Naive thymus-derived CD4-positive, alpha-beta T cell (primary cell): Measurements from ENCODE around the gene FEN1. TPM values are rescaled to one million over a fixed set of nuclear protein-coding genes. Genes with fewer than 3 reads are reported as not detected.
A peak's percentile ranks its signal among the peaks of the same experiment; 100 is the strongest.

ENCODE experiments used
- ATAC-seq: fragments of 150-1000 bp; cut with Tn5 transposase; 2 replicates; pipeline ENCODE4 v1.10.0; 2021; ENCODE audit warnings: mild to moderate bottlenecking, moderate library complexity
- CTCF ChIA-PET: fragments of 350-600 bp; sonication (Branson Sonifier 250); formaldehyde crosslinking; loops from one replicate; lab custom pipeline; 2021; ENCODE audit warnings: antibody characterized with exemption; lab: Charles Lee
- POLR2A ChIA-PET: fragments of 350-600 bp; sonication (Branson Sonifier 250); formaldehyde crosslinking; loops from one replicate; lab custom pipeline; 2021; ENCODE audit warnings: antibody characterized with exemption, inconsistent platforms; lab: Charles Lee
- DNase-seq, 9 donors: peaks; one replicate each; pipeline versions ENCODE4 v3.0.0 to v3.0.0-alpha.2; 2020 to 2022; ENCODE audit warnings: mixed read lengths in 1 of 9
- H3K27ac ChIP-seq: one replicate; pipeline ENCODE4 v1.7.0; 2013; ENCODE audit warnings: mild to moderate bottlenecking, low read depth, low read length, moderate library complexity
- H3K27me3 ChIP-seq, 2 donors: one replicate each; pipeline ENCODE4 v1.7.0; 2013; ENCODE audit warnings: low read length in 2 of 2, mild to moderate bottlenecking in 2 of 2, moderate library complexity in 2 of 2; ENCODE audit not compliant: control insufficient read depth in 2 of 2, insufficient read depth in 2 of 2
- H3K36me3 ChIP-seq, 3 experiments: 1 replicate in 2 of 3; 2 replicates in 1 of 3; pipeline ENCODE4 v1.7.0; 2013; ENCODE audit warnings: low read length in 3 of 3, mild to moderate bottlenecking in 3 of 3, moderate library complexity in 1 of 3; ENCODE audit not compliant: insufficient read depth in 3 of 3, control insufficient read depth in 2 of 3
- H3K4me1 ChIP-seq, 2 donors: one replicate each; pipeline ENCODE4 v1.7.0; 2013; ENCODE audit warnings: low read length in 2 of 2, mild to moderate bottlenecking in 2 of 2, moderate library complexity in 1 of 2; ENCODE audit not compliant: control insufficient read depth in 2 of 2, insufficient read depth in 2 of 2
- H3K4me3 ChIP-seq: 2 replicates; pipeline ENCODE4 v1.7.0; 2013; ENCODE audit warnings: mild to moderate bottlenecking, low read length
- H3K9me3 ChIP-seq, 3 experiments: 1 replicate in 2 of 3; 2 replicates in 1 of 3; pipeline ENCODE4 v1.7.0; 2013; ENCODE audit warnings: low read length in 3 of 3; ENCODE audit not compliant: control insufficient read depth in 2 of 3
- H3K27ac Mint-ChIP-seq, 9 donors: one replicate each; pipeline ENCODE4 v1.8.0; 2020 to 2022; ENCODE audit warnings: mixed read lengths in 9 of 9, mild to moderate bottlenecking in 8 of 9, moderate library complexity in 5 of 9, inconsistent platforms in 2 of 9
- H3K27me3 Mint-ChIP-seq, 5 donors: one replicate each; pipeline ENCODE4 v1.8.0; 2021 to 2022; ENCODE audit warnings: mixed read lengths in 5 of 5, mild to moderate bottlenecking in 1 of 5
- H3K36me3 Mint-ChIP-seq, 5 donors: one replicate each; pipeline ENCODE4 v1.8.0; 2020 to 2022; ENCODE audit warnings: mixed read lengths in 5 of 5, mild to moderate bottlenecking in 3 of 5, inconsistent platforms in 1 of 5
- H3K4me1 Mint-ChIP-seq, 7 donors: one replicate each; pipeline ENCODE4 v1.8.0; 2020 to 2022; ENCODE audit warnings: mixed read lengths in 7 of 7, mild to moderate bottlenecking in 3 of 7, inconsistent platforms in 1 of 7
- H3K4me3 Mint-ChIP-seq, 10 donors: one replicate each; pipeline ENCODE4 v1.8.0; 2020 to 2022; ENCODE audit warnings: mild to moderate bottlenecking in 10 of 10, mixed read lengths in 10 of 10, moderate library complexity in 6 of 10, inconsistent platforms in 2 of 10
- H3K9me3 Mint-ChIP-seq, 11 donors: one replicate each; pipeline ENCODE4 v1.8.0; 2020 to 2022; ENCODE audit warnings: mixed read lengths in 11 of 11, mild to moderate bottlenecking in 4 of 11, inconsistent platforms in 1 of 11, moderate library complexity in 1 of 11
- intact Hi-C, 2 donors: fragments of 100-400 bp; cut with micrococcal nuclease; formaldehyde crosslinking; loops; one replicate each; pipeline ENCODE4 v1.15.1; 2023
- polyA plus RNA-seq, 2 donors: library from polyadenylated mRNA; unstranded; fragments of 300-500 nt; fragmentation: Illumina TruSeq; gene quantifications; one replicate each; pipeline ENCODE4 v1.2.3, GENCODE V29; 2021
- total RNA-seq, 6 experiments: library from RNA in 5 of 6; stranded (reverse) in 5 of 6; gene quantifications; 1 replicate in 5 of 6; 2 replicates in 1 of 6; pipeline ENCODE4 v1.2.3 and lab custom pipeline; 2021 to 2026

FEN1 gene
- total and polyA plus RNA-seq, 7 experiments from 2014 or later = 7.6 to 101 (median 10.3) TPM

- ChIA-PET CTCF (interaction anchor here (1.3 to 1.6 kb wide), 3 partner anchors 106 to 289 kb away, joined by 3 to 4 read pairs (median 4); no protein-coding TSS in a partner anchor), POLR2A (interaction anchor here (1.0 to 2.6 kb wide), 6 partner anchors 22 to 330 kb away, joined by 3 to 14 read pairs (median 5); partner anchors contain the start of genes FADS1 and FTH1)
- H3K27me3 ChIP-seq = no peaks in the 10 kb centered on the region
- no peak for ATAC-seq
- H3K36me3 Mint-ChIP-seq = peaks cover 0 to 24% (median 6%) of the 10 kb centered on the region in 5 donors
- H3K9me3 Mint-ChIP-seq = no peaks in the 10 kb centered on the region
- H3K27me3 Mint-ChIP-seq = no peaks in the 10 kb centered on the region
- H3K9me3 ChIP-seq = no peaks in the 10 kb centered on the region
- H3K27ac ChIP-seq = peak overlapping the region; percentile 96
- H3K4me1 ChIP-seq = peaks cover 9 to 14% of the 10 kb centered on the region in 2 donors
- H3K36me3 ChIP-seq = peaks cover 0 to 29% (median 8%) of the 10 kb centered on the region in 3 experiments
- H3K4me1 Mint-ChIP-seq = peaks cover 14 to 58% (median 34%) of the 10 kb centered on the region in 7 donors
- H3K4me3 ChIP-seq = peak overlapping the region; percentile 82
- intact Hi-C loops = loop anchor here (2.0 to 5.0 kb wide), 5 partner anchors 46 to 934 kb away; partner anchors contain the start of genes FADS3 (in 1 of the 2), FTH1 (in 1 of the 2), HNRNPUL2 (in 1 of the 2) and PRPF19 (in 1 of the 2)
- no peak for DNase-seq
- peak overlapping the region; percentile 91 to 99 (median 96) for H3K4me3 Mint-ChIP-seq
- peak overlapping the region; percentile 78 to 100 (median 98) for H3K27ac Mint-ChIP-seq
These were observed 545 bp downstream of the FEN1 start for GRCh38 chr11:61793083-61793828.

GRCh38 chr11:61793829-61794204 is 1.1 kb downstream of the FEN1 start:
- intact Hi-C loops = loop anchor here (2.0 to 5.0 kb wide), 5 partner anchors 47 to 933 kb away; partner anchors contain the start of genes FADS3 (in 1 of the 2), FTH1 (in 1 of the 2), HNRNPUL2 (in 1 of the 2) and PRPF19 (in 1 of the 2)
- no peaks in the 10 kb centered on the region for H3K9me3 ChIP-seq
- DNase-seq (no peak), ATAC-seq (no peak)
- Mint-ChIP-seq H3K27me3 (no peaks in the 10 kb centered on the region), H3K27ac (peak overlapping the region in 7 of 9 donors; percentile 22 to 100 (median 89)), H3K36me3 (peaks cover 0 to 26% (median 6%) of the 10 kb centered on the region in 5 donors), H3K9me3 (no peaks in the 10 kb centered on the region), H3K4me1 (peaks cover 14 to 63% (median 34%) of the 10 kb centered on the region in 7 donors), H3K4me3 (peak overlapping the region; percentile 39 to 99 (median 94))
- ChIA-PET CTCF (interaction anchor here (1.3 kb wide), 1 partner anchor 154 kb away, joined by 3 read pairs; no protein-coding TSS in a partner anchor), POLR2A (interaction anchor here (1.1 kb wide), 1 partner anchor 329 kb away, joined by 3 read pairs; no protein-coding TSS in a partner anchor)
- peaks cover 9 to 14% of the 10 kb centered on the region in 2 donors for H3K4me1 ChIP-seq
- H3K27ac ChIP-seq = no peak overlapping the region
- H3K27me3 ChIP-seq = no peaks in the 10 kb centered on the region
- H3K36me3 ChIP-seq = peaks cover 0 to 24% (median 8%) of the 10 kb centered on the region in 3 experiments
- H3K4me3 ChIP-seq = no peak overlapping the region

- DNase-seq (no peak), ATAC-seq (no peak)
- Histone ChIP-seq H3K27me3 (no peaks in the 10 kb centered on the region), H3K36me3 (peaks cover 0 to 16% (median under 1%) of the 10 kb centered on the region in 3 experiments), H3K4me1 (peaks cover 9 to 14% of the 10 kb centered on the region in 2 donors), H3K9me3 (no peaks in the 10 kb centered on the region), H3K27ac (no peak overlapping the region), H3K4me3 (no peak overlapping the region)
- H3K27me3 Mint-ChIP-seq = no peaks in the 10 kb centered on the region
- ChIA-PET POLR2A (no interaction called here), CTCF (interaction anchor here (5.1 kb wide), 1 partner anchor 287 kb away, joined by 66 read pairs; no protein-coding TSS in a partner anchor)
- no peaks in the 10 kb centered on the region for H3K9me3 Mint-ChIP-seq
- intact Hi-C loops = loop anchor here (5.0 kb wide), 2 partner anchors 47 to 173 kb away; partner anchors contain the start of gene FTH1 (in 1 of the 2)
- peaks cover 0 to 21% (median 2%) of the 10 kb centered on the region in 5 donors for H3K36me3 Mint-ChIP-seq
- H3K4me1 Mint-ChIP-seq = peaks cover 14 to 67% (median 30%) of the 10 kb centered on the region in 7 donors
- peak overlapping the region in 2 of 10 donors; percentile 52 to 95 for H3K4me3 Mint-ChIP-seq
- peak overlapping the region in 1 of 9 donors; percentile 30 for H3K27ac Mint-ChIP-seq
These were observed 1.9 kb downstream of the FEN1 start for GRCh38 chr11:61794579-61794978.

GRCh38 chr11:61795459-61795858 is 2.7 kb downstream of the FEN1 start:
- no peak for ATAC-seq
- Histone ChIP-seq H3K27me3 (no peaks in the 10 kb centered on the region), H3K36me3 (peaks cover 0 to 8% (median 0%) of the 10 kb centered on the region in 3 experiments), H3K9me3 (no peaks in the 10 kb centered on the region), H3K4me1 (peaks cover 9 to 14% of the 10 kb centered on the region in 2 donors), H3K4me3 (no peak overlapping the region), H3K27ac (no peak overlapping the region)
- Mint-ChIP-seq H3K4me1 (peaks cover 14 to 61% (median 27%) of the 10 kb centered on the region in 7 donors), H3K4me3 (peak overlapping the region in 3 of 10 donors; percentile 42 to 52 (median 46)), H3K27ac (peak overlapping the region in 1 of 9 donors; percentile 38), H3K9me3 (no peaks in the 10 kb centered on the region), H3K36me3 (peaks cover 0 to 15% (median 3%) of the 10 kb centered on the region in 5 donors), H3K27me3 (no peaks in the 10 kb centered on the region)
- intact Hi-C loops = loop anchor here in 1 of 2 donors (5.0 kb wide), 1 partner anchor 517 kb away; no protein-coding TSS in a partner anchor
- ChIA-PET POLR2A (no interaction called here), CTCF (interaction anchor here (0.6 to 5.1 kb wide), 4 partner anchors 11 to 421 kb away, joined by 3 to 66 read pairs (median 26); no protein-coding TSS in a partner anchor)
- DNase-seq = no peak

- no peaks in the 10 kb centered on the region for H3K27me3 Mint-ChIP-seq
- Histone ChIP-seq H3K9me3 (no peaks in the 10 kb centered on the region), H3K4me1 (peaks cover 9 to 14% of the 10 kb centered on the region in 2 donors), H3K36me3 (peaks cover 0 to 8% (median 0%) of the 10 kb centered on the region in 3 experiments), H3K4me3 (no peak overlapping the region), H3K27ac (no peak overlapping the region), H3K27me3 (no peaks in the 10 kb centered on the region)
- no peak for DNase-seq
- H3K9me3 Mint-ChIP-seq = no peaks in the 10 kb centered on the region
- peaks cover 0 to 15% (median 3%) of the 10 kb centered on the region in 5 donors for H3K36me3 Mint-ChIP-seq
- ChIA-PET CTCF (interaction anchor here (0.6 to 5.1 kb wide), 8 partner anchors 8 to 422 kb away, joined by 3 to 66 read pairs (median 5); partner anchors contain the start of gene FADS1), POLR2A (no interaction called here)
- no peak for ATAC-seq
- peaks cover 14 to 60% (median 23%) of the 10 kb centered on the region in 7 donors for H3K4me1 Mint-ChIP-seq
- intact Hi-C loops = loop anchor here (2.0 to 5.0 kb wide), 4 partner anchors 103 to 516 kb away; partner anchors contain the start of gene SCGB2A1 (in 1 of the 2)
- H3K4me3 Mint-ChIP-seq = no peak overlapping the region
- no peak overlapping the region for H3K27ac Mint-ChIP-seq
These were observed 3.3 kb downstream of the FEN1 start for GRCh38 chr11:61795876-61796526.
